ENCODE results near the gene RPP40. TPM values are rescaled to one million over a fixed set of nuclear protein-coding genes. Genes with fewer than 3 reads are reported as not detected.

RPP40 gene
- total and polyA plus RNA-seq, 2 experiments from 2014 or later: 16.2 to 21.9 TPM

GRCh38 chr6:5046430-5046829, 42.6 kb upstream of the RPP40 start:
- no peak overlapping the region for H3K4me3 ChIP-seq
- TF ChIP-seq EZH2phosphoT487 (IDR thresholded peaks at IDR 0.05; ENCODE audit: insufficient read depth, low read depth) (no peak), EZH2 (IDR thresholded peaks at IDR 0.05; ENCODE audit: insufficient read depth, poor library complexity, severe bottlenecking) (no peak)
- H2AFZ ChIP-seq: no peak overlapping the region
- H3K9me2 ChIP-seq (ENCODE audit: insufficient read depth): no peaks in the 10 kb centered on the region
- no peaks in the 10 kb centered on the region for H3K79me2 ChIP-seq (ENCODE audit: insufficient read depth)
- DNase-seq: no peak
- no peaks in the 10 kb centered on the region for H3K27me3 ChIP-seq (replicated peaks; ENCODE audit: insufficient read depth)
- H3K9ac ChIP-seq: no peak overlapping the region
- H3F3A ChIP-seq (ENCODE audit: insufficient read depth): no peaks in the 10 kb centered on the region
- H4K20me1 ChIP-seq (ENCODE audit: insufficient read depth): no peaks in the 10 kb centered on the region
- no peaks in the 10 kb centered on the region for H3K36me3 ChIP-seq (ENCODE audit: low read depth)
- no peak overlapping the region for H3K27ac ChIP-seq
- H3K9me3 ChIP-seq (ENCODE audit: low read depth): no peaks in the 10 kb centered on the region
- H3K4me1 ChIP-seq (ENCODE audit: insufficient read depth): no peaks in the 10 kb centered on the region
- H3K4me2 ChIP-seq (ENCODE audit: unreplicated experiment): no peak overlapping the region
- in situ Hi-C loops (cut with MboI): no loop called here
- WGBS, 2 experiments (ENCODE audit: low coverage in 1 of 2, low lambda C conversion rate in 2 of 2, missing lambda C conversion rate in 2 of 2): 47 to 49% methylated on average over 9 of the region's 9 CpGs

- WGBS, 2 experiments (ENCODE audit: low coverage in 1 of 2, low lambda C conversion rate in 2 of 2, missing lambda C conversion rate in 2 of 2): 67 to 72% methylated on average over 8 of the region's 8 CpGs
Observed at GRCh38 chr6:5045416-5045815, 41.6 kb upstream of the RPP40 start.

GRCh38 chr6:5044866-5045265, 41.0 kb upstream of the RPP40 start:
- Histone ChIP-seq H3K4me1 (ENCODE audit: insufficient read depth) (no peaks in the 10 kb centered on the region), H4K20me1 (ENCODE audit: insufficient read depth) (no peaks in the 10 kb centered on the region), H3K9me3 (ENCODE audit: low read depth) (no peaks in the 10 kb centered on the region), H3K27me3 (replicated peaks; ENCODE audit: insufficient read depth) (no peaks in the 10 kb centered on the region), H3K79me2 (ENCODE audit: insufficient read depth) (no peaks in the 10 kb centered on the region), H3F3A (ENCODE audit: insufficient read depth) (no peaks in the 10 kb centered on the region), H3K27ac (no peak overlapping the region), H3K36me3 (ENCODE audit: low read depth) (no peaks in the 10 kb centered on the region), H3K9ac (no peak overlapping the region), H3K9me2 (ENCODE audit: insufficient read depth) (no peaks in the 10 kb centered on the region), H3K4me3 (no peak overlapping the region), H2AFZ (no peak overlapping the region), H3K4me2 (ENCODE audit: unreplicated experiment) (no peak overlapping the region)
- no peak for DNase-seq
- no peak for TF ChIP-seq EZH2 (IDR thresholded peaks at IDR 0.05; ENCODE audit: insufficient read depth, poor library complexity, severe bottlenecking)
- TF ChIP-seq EZH2phosphoT487 (IDR thresholded peaks at IDR 0.05; ENCODE audit: insufficient read depth, low read depth): no peak
- WGBS, 2 experiments (ENCODE audit: low coverage in 1 of 2, low lambda C conversion rate in 2 of 2, missing lambda C conversion rate in 2 of 2): 97 to 98% methylated on average over 3 of the region's 3 CpGs
- in situ Hi-C loops (cut with MboI): no loop called here

More at GRCh38 chr6:5045416-5045815, 41.6 kb upstream of the RPP40 start:
- Histone ChIP-seq H3K79me2 (ENCODE audit: insufficient read depth) (no peaks in the 10 kb centered on the region), H3K9me2 (ENCODE audit: insufficient read depth) (no peaks in the 10 kb centered on the region), H3K4me3 (no peak overlapping the region), H3K4me2 (ENCODE audit: unreplicated experiment) (no peak overlapping the region), H3K9me3 (ENCODE audit: low read depth) (no peaks in the 10 kb centered on the region), H3K4me1 (ENCODE audit: insufficient read depth) (no peaks in the 10 kb centered on the region), H3K27ac (no peak overlapping the region), H3F3A (ENCODE audit: insufficient read depth) (no peaks in the 10 kb centered on the region), H4K20me1 (ENCODE audit: insufficient read depth) (no peaks in the 10 kb centered on the region), H2AFZ (no peak overlapping the region), H3K27me3 (replicated peaks; ENCODE audit: insufficient read depth) (no peaks in the 10 kb centered on the region), H3K36me3 (ENCODE audit: low read depth) (no peaks in the 10 kb centered on the region), H3K9ac (no peak overlapping the region)
- in situ Hi-C loops (cut with MboI): no loop called here
- no peak for TF ChIP-seq EZH2phosphoT487 (IDR thresholded peaks at IDR 0.05; ENCODE audit: insufficient read depth, low read depth)
- no peak for DNase-seq

GRCh38 chr6:5042436-5042835, 38.6 kb upstream of the RPP40 start:
- Histone ChIP-seq H3K9me2 (ENCODE audit: insufficient read depth) (no peaks in the 10 kb centered on the region), H3K9me3 (ENCODE audit: low read depth) (no peaks in the 10 kb centered on the region), H3K79me2 (ENCODE audit: insufficient read depth) (no peaks in the 10 kb centered on the region), H3K9ac (no peak overlapping the region), H3K27ac (no peak overlapping the region), H2AFZ (no peak overlapping the region), H3K36me3 (ENCODE audit: low read depth) (no peaks in the 10 kb centered on the region), H3K4me2 (ENCODE audit: unreplicated experiment) (no peak overlapping the region), H3F3A (ENCODE audit: insufficient read depth) (no peaks in the 10 kb centered on the region), H4K20me1 (ENCODE audit: insufficient read depth) (no peaks in the 10 kb centered on the region), H3K4me1 (ENCODE audit: insufficient read depth) (no peaks in the 10 kb centered on the region), H3K4me3 (no peak overlapping the region), H3K27me3 (replicated peaks; ENCODE audit: insufficient read depth) (no peaks in the 10 kb centered on the region)
- WGBS, 2 experiments (ENCODE audit: low coverage in 1 of 2, low lambda C conversion rate in 2 of 2, missing lambda C conversion rate in 2 of 2): 89 to 97% methylated on average over 3 of the region's 3 CpGs
- no peak for TF ChIP-seq EZH2 (IDR thresholded peaks at IDR 0.05; ENCODE audit: insufficient read depth, poor library complexity, severe bottlenecking)
- no peak for TF ChIP-seq EZH2phosphoT487 (IDR thresholded peaks at IDR 0.05; ENCODE audit: insufficient read depth, low read depth)
- in situ Hi-C loops (cut with MboI): no loop called here
- DNase-seq: no peak

GRCh38 chr6:5041955-5042354, 38.1 kb upstream of the RPP40 start:
- no peak overlapping the region for H3K4me3 ChIP-seq
- no peaks in the 10 kb centered on the region for H3K27me3 ChIP-seq (replicated peaks; ENCODE audit: insufficient read depth)
- no peaks in the 10 kb centered on the region for H3K36me3 ChIP-seq (ENCODE audit: low read depth)
- in situ Hi-C loops (cut with MboI): no loop called here
- no peaks in the 10 kb centered on the region for H3K9me2 ChIP-seq (ENCODE audit: insufficient read depth)
- no peaks in the 10 kb centered on the region for H4K20me1 ChIP-seq (ENCODE audit: insufficient read depth)
- H3K9ac ChIP-seq: no peak overlapping the region
- TF ChIP-seq EZH2phosphoT487 (IDR thresholded peaks at IDR 0.05; ENCODE audit: insufficient read depth, low read depth) (no peak), EZH2 (IDR thresholded peaks at IDR 0.05; ENCODE audit: insufficient read depth, poor library complexity, severe bottlenecking) (no peak)
- H2AFZ ChIP-seq: no peak overlapping the region
- no peak for DNase-seq
- no peaks in the 10 kb centered on the region for H3K9me3 ChIP-seq (ENCODE audit: low read depth)
- H3K27ac ChIP-seq: no peak overlapping the region
- no peaks in the 10 kb centered on the region for H3K79me2 ChIP-seq (ENCODE audit: insufficient read depth)
- H3F3A ChIP-seq (ENCODE audit: insufficient read depth): no peaks in the 10 kb centered on the region
- WGBS, 2 experiments (ENCODE audit: low coverage in 1 of 2, low lambda C conversion rate in 2 of 2, missing lambda C conversion rate in 2 of 2): 39 to 48% methylated on average over 2 of the region's 2 CpGs
- H3K4me2 ChIP-seq (ENCODE audit: unreplicated experiment): no peak overlapping the region
- no peaks in the 10 kb centered on the region for H3K4me1 ChIP-seq (ENCODE audit: insufficient read depth)
